Loucy (cell line): ENCODE data around the gene GRID1.

Experiments used
- H2AFZ ChIP-seq: fragments of 200-600 bp; sonication (generic); 2 replicates; pipeline ENCODE4 v1.6.0; 2016; ENCODE audit warnings: antibody characterized with exemption, mild to moderate bottlenecking, low read length, moderate library complexity
- H3F3A ChIP-seq: fragments of 200-600 bp; 2 replicates; pipeline ENCODE4 v1.6.0; 2016; ENCODE audit warnings: antibody characterized with exemption, low read depth, mild to moderate bottlenecking
- H3K27me3 ChIP-seq: fragments of 200-600 bp; sonication (generic); 2 replicates; pipeline ENCODE4 v1.6.1; 2014; ENCODE audit warnings: low read length, mild to moderate bottlenecking; ENCODE audit not compliant: insufficient read depth, poor library complexity, severe bottlenecking
- H3K36me3 ChIP-seq: fragments of 200-600 bp; sonication (generic); 2 replicates; pipeline ENCODE4 v1.6.1; 2016; ENCODE audit warnings: low read length; ENCODE audit not compliant: insufficient read depth
- H3K4me1 ChIP-seq: fragments of 200-600 bp; sonication (generic); 2 replicates; pipeline ENCODE4 v1.5.1; 2014; ENCODE audit warnings: low read length, mild to moderate bottlenecking; ENCODE audit not compliant: insufficient read depth, poor library complexity, severe bottlenecking
- H3K4me2 ChIP-seq: fragments of 200-600 bp; sonication (generic); 2 replicates; pipeline ENCODE4 v1.6.0; 2014; ENCODE audit warnings: antibody characterized with exemption, low read length, low read depth, mild to moderate bottlenecking; ENCODE audit not compliant: poor library complexity, severe bottlenecking
- H3K4me3 ChIP-seq: fragments of 200-600 bp; sonication (generic); 2 replicates; pipeline ENCODE4 v1.5.1; 2014; ENCODE audit warnings: low read length, mild to moderate bottlenecking, mixed read lengths; ENCODE audit not compliant: poor library complexity, severe bottlenecking
- H3K79me2 ChIP-seq: fragments of 200-600 bp; sonication (generic); 2 replicates; pipeline ENCODE4 v1.6.1; 2014; ENCODE audit warnings: low read length; ENCODE audit not compliant: insufficient read depth
- H3K9ac ChIP-seq: fragments of 200-600 bp; sonication (generic); 2 replicates; pipeline ENCODE4 v1.6.0; 2014; ENCODE audit warnings: mild to moderate bottlenecking, low read depth, low read length, moderate library complexity; ENCODE audit not compliant: poor library complexity, severe bottlenecking
- H3K9me2 ChIP-seq: fragments of 200-600 bp; sonication (generic); replicated peaks from 2 replicates; pipeline ENCODE4 v1.6.1; 2016; ENCODE audit warnings: low read depth, low read length, mixed read lengths
- H3K9me3 ChIP-seq: fragments of 200-600 bp; sonication (generic); 2 replicates; pipeline ENCODE4 v1.6.1; 2014; ENCODE audit warnings: mild to moderate bottlenecking, antibody characterized with exemption, low read length, low read depth; ENCODE audit not compliant: insufficient read depth
- H4K20me1 ChIP-seq: fragments of 200-600 bp; sonication (generic); 2 replicates; pipeline ENCODE4 v1.6.0; 2014; ENCODE audit warnings: antibody characterized with exemption, low read length, mild to moderate bottlenecking; ENCODE audit not compliant: insufficient read depth, poor library complexity, severe bottlenecking
- CTCF ChIP-seq: fragments of 200-600 bp; sonication (generic); conservative IDR thresholded peaks from 2 replicates; pipeline ENCODE4 v1.5.1; 2014; ENCODE audit warnings: mild to moderate bottlenecking, antibody characterized with exemption, low read length
- EZH2phosphoT487 ChIP-seq: fragments of 200-600 bp; IDR thresholded peaks from 2 replicates; pipeline ENCODE4 v1.6.1; 2018; ENCODE audit warnings: antibody characterized with exemption, mild to moderate bottlenecking, moderate library complexity, borderline replicate concordance

GRID1 gene

DNA sequence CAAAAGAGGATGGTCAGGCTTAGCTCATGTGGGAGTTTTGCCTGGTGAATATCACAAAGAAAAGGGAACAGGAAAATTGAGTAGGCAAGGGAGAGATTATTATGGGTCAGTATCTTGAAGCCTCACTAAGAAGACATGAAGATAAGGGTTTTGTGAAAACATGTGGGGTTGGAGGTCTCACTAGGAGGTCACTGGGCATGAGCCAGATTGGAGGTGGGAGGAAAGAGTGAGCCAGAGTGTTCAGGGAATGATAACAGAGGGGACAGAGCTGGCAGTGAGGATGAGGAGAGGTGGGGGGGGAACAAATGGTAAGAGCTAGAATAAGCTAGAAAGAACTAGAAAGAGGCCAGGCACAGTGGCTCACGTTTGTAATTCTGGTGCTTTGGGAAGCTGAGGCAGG lies 374.3 kb downstream of the GRID1 start:
- Histone ChIP-seq H3K9ac (no peak overlapping the region), H3K9me3 (no peaks in the 10 kb centered on the region), H3K4me1 (no peaks in the 10 kb centered on the region), H3K9me2 (no peaks in the 10 kb centered on the region), H3K36me3 (no peaks in the 10 kb centered on the region), H3K79me2 (no peaks in the 10 kb centered on the region), H4K20me1 (no peaks in the 10 kb centered on the region), H3K27me3 (no peaks in the 10 kb centered on the region), H3K4me3 (no peak overlapping the region), H3F3A (no peaks in the 10 kb centered on the region), H2AFZ (no peak overlapping the region), H3K4me2 (no peak overlapping the region)
- TF ChIP-seq EZH2phosphoT487 (no peak), CTCF (no peak)

GRCh38 chr10:85986777-85987176 lies 379.8 kb downstream of the GRID1 start:
- no peaks in the 10 kb centered on the region for H3K4me1 ChIP-seq
- no peak overlapping the region for H3K4me3 ChIP-seq
- H3K9ac ChIP-seq: no peak overlapping the region
- H3K9me2 ChIP-seq: no peaks in the 10 kb centered on the region
- H3K36me3 ChIP-seq: no peaks in the 10 kb centered on the region
- H3K79me2 ChIP-seq: no peaks in the 10 kb centered on the region
- H3F3A ChIP-seq: no peaks in the 10 kb centered on the region
- no peak overlapping the region for H2AFZ ChIP-seq
- H3K9me3 ChIP-seq: no peaks in the 10 kb centered on the region
- H3K27me3 ChIP-seq: no peaks in the 10 kb centered on the region
- no peak for TF ChIP-seq EZH2phosphoT487
- no peak for TF ChIP-seq CTCF
- no peak overlapping the region for H3K4me2 ChIP-seq
- H4K20me1 ChIP-seq: no peaks in the 10 kb centered on the region

GRCh38 chr10:85983051-85983450 lies 383.5 kb downstream of the GRID1 start:
- TF ChIP-seq CTCF (no peak), EZH2phosphoT487 (no peak)
- Histone ChIP-seq H4K20me1 (no peaks in the 10 kb centered on the region), H3F3A (no peaks in the 10 kb centered on the region), H3K4me2 (no peak overlapping the region), H3K9me2 (no peaks in the 10 kb centered on the region), H3K9ac (no peak overlapping the region), H3K79me2 (no peaks in the 10 kb centered on the region), H3K27me3 (no peaks in the 10 kb centered on the region), H3K36me3 (no peaks in the 10 kb centered on the region), H2AFZ (no peak overlapping the region), H3K9me3 (no peaks in the 10 kb centered on the region), H3K4me1 (no peaks in the 10 kb centered on the region), H3K4me3 (no peak overlapping the region)
